ENCODE results near the gene PLEKHG4B.
"Not testable (repeated sequence)": the region's sequence is repeated elsewhere in the genome, so short reads cannot be mapped to it uniquely, and the experiment has no call there.

PLEKHG4B gene

GRCh38 chr5:91556-92263, at the start of gene PLEKHG4B:
Gene PLEKHG4B (plus strand): TSS chr5:92168. CDS start chr5:92232, 64 bp downstream.
- no peak for DNase-seq (ENCODE audit: extremely low read depth in 1 of 2, low read depth in 1 of 2)

GRCh38 chr5:42250-42649, 49.7 kb upstream of the PLEKHG4B start:
- no peak for DNase-seq (ENCODE audit: extremely low read depth in 1 of 2, low read depth in 1 of 2)

DNA sequence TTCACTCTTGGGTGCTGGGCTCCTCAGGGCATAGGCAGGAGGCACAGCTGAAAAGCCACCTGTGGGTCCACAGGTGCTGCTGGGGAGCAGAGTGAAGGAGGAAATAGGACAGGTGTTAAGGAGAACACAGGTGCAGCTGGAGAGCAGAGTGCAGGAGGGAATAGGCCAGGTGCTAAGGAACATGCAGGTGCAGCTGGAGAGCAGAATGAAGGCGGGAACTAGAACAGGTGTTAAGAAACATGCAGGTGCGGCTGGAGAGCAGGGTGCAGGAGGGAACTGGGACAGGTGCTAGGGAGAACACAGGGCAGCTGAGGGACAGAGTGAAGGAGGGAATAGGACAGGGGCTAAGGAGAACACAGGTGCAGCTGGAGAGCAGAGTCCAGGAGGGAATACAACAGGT, 43.8 kb upstream of the PLEKHG4B start:
- no peak for DNase-seq (ENCODE audit: extremely low read depth in 1 of 2, low read depth in 1 of 2)

DNA sequence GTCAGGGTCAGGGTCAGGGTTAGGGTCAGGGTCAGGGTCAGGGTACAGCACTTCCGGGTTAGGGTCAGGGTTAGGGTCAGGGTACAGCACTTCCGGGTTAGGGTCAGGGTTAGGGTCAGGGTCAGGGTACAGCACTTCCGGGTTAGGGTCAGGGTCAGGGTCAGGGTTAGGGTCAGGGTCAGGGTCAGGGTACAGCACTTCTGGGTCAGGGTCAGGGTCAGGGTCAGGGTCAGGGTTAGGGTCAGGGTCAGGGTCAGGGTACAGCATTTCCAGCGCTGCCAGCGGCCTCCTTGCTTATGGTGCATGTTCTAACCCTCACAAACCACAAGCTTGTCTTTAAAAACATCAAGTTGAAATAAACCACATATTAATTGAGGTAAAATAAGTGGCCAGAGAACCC, 42.4 kb upstream of the PLEKHG4B start:
- DNase-seq (ENCODE audit: extremely low read depth in 1 of 2, low read depth in 1 of 2), result not testable (repeated sequence)

DNA sequence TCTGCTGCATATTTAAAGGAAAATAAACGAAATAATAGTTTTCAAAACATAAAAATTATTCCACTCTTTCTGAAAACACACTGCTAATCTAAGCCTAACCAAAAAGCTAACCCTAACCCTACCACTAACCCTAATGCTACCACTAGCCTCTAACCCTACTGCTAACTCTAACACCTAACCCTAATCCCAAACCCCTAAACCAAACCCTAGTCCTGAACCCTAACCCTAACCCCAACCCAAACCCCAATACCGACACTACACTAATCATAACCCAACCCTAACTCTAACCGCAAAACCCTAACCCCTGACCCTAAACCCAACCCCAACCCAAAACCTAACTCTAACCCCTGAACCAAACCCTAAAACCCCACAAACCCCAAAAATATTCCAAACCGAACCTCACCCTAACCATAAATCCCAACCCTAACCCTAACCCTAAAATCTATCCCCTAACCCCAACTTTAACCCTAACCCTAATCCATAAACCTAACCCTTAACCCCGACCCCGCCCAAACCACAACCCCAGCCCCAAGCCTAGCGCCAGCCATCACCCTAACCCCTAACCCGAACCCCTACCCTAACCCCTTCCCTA, 41.9 kb upstream of the PLEKHG4B start:
- no peak for DNase-seq (ENCODE audit: extremely low read depth in 1 of 2, low read depth in 1 of 2)

DNA sequence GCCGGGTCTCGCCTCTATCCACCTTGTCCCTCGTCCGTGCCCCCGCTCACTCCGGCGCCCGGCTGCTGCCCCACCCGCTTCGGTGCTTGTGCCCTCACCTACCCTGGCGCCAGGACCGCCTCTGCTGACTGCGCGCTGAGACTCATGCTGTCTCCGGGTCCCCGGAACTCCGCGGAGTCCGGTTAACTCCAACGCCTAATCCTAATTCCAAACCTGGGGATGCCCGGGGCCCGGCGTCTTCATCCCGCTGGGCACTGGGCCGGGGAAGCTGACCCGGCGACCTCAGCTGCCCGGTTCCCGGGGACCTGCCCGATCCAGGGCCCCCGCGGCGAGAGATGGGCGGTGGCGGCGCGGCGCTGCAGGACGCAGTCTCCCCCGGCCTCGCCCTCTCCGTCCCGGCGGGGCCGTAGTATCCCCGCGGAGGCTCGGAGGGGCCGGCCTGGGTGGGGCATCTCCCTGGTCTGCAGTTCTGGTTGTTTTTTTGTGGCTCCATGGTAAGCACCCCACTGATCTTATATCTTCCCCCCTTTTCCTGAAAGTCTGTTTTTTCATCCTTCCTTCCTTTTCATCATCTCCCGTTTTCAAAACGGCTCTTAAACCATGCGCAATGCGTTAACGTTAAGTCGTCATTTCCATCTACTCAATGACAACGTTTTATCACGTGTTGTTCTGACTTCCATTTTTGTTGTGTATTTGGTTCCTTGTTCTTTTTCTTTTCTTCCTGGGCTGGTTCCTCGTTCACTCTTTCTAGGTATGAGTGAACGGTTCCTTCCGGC, 41.1 kb upstream of the PLEKHG4B start:
- no peak for DNase-seq (ENCODE audit: extremely low read depth in 1 of 2, low read depth in 1 of 2)

DNA sequence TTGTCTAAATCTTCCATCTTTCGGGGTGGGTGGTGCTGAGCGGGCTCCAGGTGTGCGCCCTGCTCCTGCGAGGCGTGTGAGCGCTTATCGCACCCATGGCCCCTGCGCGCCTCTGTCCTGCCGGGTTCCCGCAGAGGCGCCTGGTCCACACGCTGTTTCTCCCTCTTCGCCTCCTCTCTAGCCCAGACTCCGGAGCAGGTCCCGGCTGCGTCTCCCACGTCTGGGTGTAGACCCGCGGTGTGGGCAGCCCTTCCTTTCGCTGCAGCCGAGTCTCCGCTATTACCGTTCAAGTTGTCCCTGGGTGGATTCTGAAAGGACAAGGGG, 40.5 kb upstream of the PLEKHG4B start:
- no peak for DNase-seq (ENCODE audit: extremely low read depth in 1 of 2, low read depth in 1 of 2)

- peak; percentile 24 to 25 for DNase-seq (ENCODE audit: extremely low read depth in 1 of 2, low read depth in 1 of 2)
Measured at GRCh38 chr5:53381-54174, 38.4 kb upstream of the PLEKHG4B start.

DNA sequence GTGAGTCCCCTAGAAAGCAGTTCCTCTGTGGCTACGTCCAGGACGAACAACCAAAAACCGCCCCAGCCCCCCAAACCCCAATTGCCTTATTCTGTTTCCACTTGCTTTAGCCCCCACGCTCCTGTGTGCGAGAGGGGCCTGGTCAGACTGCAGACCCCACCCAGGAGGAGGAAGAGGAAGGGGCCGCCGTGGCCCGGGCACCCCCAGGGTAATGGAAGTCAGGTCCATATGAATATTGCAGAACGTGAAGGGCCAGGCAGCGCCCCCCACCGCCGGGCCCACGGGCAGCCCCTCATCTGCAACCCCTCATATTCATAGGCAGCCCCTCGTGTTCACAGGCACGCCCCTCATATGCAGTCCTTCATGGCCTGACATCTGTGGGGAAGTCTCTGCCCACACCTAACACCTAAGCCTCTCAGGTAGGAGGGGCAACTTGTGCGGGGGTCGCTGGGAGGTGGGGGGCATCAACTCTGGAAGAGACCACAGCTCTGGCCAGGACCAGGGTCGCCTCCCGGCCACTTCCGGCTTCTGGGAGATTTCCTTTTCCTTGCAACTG, 37.7 kb upstream of the PLEKHG4B start:
- no peak for DNase-seq (ENCODE audit: extremely low read depth in 1 of 2, low read depth in 1 of 2)

DNA sequence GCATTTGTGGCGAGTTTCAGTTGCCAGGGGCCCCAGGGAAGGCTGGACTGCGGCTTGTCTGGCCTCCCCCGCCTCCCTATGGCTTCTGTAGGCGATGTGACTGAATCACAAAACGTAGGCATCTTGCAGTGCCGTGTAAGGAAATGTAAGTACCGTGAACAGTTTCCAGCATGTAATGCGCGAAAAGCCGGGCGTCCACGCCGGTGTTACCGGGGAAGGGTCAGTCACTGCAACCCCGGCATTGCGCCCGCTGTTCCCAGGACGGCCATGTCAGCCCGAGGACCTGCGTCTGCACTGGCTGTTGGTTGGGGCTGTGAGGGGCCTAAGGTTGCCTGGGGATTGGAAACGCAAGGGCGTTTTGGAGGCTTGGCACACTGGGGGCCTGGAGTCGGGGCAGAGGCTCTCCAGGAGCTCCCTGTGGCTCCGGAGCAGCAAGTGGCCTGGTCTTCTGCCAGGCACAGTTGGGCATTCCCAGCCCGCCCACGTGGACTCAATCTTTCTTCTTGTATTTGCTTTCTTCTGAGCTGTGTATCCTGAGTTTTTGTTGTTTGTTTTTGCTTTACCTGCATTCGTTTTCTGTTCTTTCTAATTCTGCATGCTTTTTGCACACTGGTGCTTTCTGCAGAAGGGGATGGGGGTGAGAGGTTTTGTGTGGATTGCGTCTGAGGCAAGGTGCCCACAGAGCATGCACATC, 36.9 kb upstream of the PLEKHG4B start:
- DNase-seq (ENCODE audit: extremely low read depth in 1 of 2, low read depth in 1 of 2), result no peak

DNA sequence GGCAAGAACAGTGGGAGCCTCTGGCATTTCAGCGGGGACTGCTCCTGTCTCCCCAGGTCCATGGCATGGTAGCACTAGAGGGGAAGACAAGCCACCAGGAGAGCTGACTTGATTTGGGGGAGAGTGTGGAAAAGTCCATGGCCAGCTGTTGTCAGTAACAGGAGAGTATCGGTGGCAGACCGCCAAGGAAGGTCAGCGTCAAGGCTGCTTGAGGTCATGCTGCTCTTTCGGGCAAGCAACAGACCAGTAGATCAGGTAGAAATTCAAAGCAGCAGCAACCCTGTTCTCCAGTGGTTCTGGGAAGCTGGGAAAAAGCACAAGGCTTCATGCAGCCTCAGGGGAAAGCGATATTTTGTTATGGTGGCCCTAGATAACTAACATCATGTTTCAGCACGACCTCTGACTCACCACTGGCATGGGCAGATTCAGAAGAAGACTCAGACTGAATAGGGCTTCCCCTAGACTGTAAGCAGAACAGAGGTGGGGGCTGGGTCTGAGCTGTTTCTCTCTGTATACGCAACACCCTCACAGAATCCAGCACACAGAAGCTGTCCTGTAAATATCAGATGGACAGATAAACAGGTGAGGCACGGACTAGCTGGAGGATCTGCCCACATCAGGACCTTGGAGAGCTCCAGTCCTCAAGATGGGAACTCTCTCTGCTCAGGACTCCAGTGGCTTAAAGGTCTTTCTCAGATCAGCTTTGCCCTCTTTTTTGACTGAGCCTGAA, 35.2 kb upstream of the PLEKHG4B start:
- no peak for DNase-seq (ENCODE audit: extremely low read depth in 1 of 2, low read depth in 1 of 2)

GRCh38 chr5:60250-60649, 31.7 kb upstream of the PLEKHG4B start:
- not testable (repeated sequence) for DNase-seq (ENCODE audit: extremely low read depth in 1 of 2, low read depth in 1 of 2)

DNA sequence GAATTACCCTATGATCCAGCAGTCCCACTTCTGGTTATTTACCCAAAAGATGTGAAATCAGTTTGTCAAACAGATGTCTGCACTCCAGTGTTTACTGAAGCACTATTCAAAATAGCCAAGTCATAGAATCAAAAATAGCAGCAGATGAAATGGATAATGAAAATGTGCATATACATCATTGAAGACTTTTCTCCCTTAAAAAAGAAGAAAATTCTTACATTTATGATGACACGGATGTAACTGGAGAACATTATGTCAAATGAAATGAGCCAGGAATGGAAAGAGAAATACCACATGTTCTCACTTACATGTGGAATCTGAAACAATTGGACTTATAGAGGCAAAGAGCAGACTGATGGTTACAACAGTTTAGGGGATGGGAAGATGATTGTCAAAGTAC, 21.5 kb upstream of the PLEKHG4B start:
- no peak for DNase-seq (ENCODE audit: extremely low read depth in 1 of 2, low read depth in 1 of 2)

DNA sequence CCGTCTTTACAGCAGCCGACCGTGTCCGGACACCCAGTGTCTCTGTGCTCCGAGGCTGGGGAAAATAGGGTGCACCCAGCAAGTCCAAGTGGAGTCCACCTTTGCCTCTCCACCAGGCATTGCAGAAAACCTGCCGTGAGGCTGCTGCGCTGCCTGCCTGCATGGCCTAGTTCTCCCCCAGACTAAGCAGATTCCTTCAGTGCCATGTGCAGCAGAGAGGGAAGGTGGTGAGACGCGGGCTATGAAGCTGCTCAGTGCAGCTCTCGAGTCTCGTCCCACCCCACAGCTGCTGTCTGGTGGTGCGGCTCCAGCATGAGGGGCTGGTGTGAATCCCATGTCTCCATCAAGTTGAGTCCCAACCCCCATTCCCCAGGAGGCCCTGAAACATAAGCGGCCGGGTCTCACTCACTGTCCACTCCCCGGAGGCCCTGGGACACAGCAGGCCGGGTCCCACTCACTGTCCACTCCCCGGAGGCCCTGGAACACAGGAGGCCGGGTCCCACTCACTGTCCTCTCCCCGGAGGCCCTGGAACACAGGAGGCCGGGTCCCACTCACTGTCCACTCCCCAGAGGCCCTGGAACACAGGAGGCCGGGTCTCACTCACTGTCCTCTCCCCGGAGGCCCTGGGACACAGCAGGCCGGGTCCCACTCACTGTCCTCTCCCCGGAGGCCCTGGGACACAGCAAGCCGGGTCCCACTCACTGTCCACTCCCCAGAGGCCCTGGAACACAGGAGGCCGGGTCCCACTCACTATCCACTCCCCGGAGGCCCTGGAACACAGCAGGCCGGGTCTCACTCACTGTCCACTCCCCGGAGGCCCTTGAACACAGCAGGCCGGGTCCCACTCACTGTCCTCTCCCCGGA, 19.4 kb upstream of the PLEKHG4B start:
- DNase-seq (ENCODE audit: extremely low read depth in 1 of 2, low read depth in 1 of 2), result not testable (repeated sequence)

DNA sequence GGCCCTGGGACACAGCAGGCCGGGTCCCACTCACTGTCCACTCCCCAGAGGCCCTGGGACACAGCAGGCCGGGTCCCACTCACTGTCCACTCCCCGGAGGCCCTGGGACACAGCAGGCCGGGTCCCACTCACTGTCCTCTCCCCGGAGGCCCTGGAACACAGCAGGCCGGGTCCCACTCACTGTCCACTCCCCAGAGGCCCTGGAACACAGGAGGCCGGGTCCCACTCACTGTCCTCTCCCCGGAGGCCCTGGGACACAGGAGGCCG, 18.9 kb upstream of the PLEKHG4B start:
- DNase-seq (ENCODE audit: extremely low read depth in 1 of 2, low read depth in 1 of 2), result not testable (repeated sequence)

- DNase-seq (ENCODE audit: extremely low read depth in 1 of 2, low read depth in 1 of 2), result no peak
Measured at GRCh38 chr5:73768-74502, 18.0 kb upstream of the PLEKHG4B start.

- no peak for DNase-seq (ENCODE audit: extremely low read depth in 1 of 2, low read depth in 1 of 2)
Measured at GRCh38 chr5:74503-75109, 17.4 kb upstream of the PLEKHG4B start.
